WTC11 (cell line): ENCODE data around the gene LARP1.

ENCODE experiments used
- CREB1 ChIP-seq: sonication (generic); formaldehyde crosslinking; IDR thresholded peaks from 2 replicates; pipeline ENCODE4 v1.8.0; 2023; ENCODE audit warnings: mild to moderate bottlenecking, missing genetic modification reagents
- FOXK1 ChIP-seq: sonication (generic); formaldehyde crosslinking; IDR thresholded peaks from 2 replicates; pipeline ENCODE4 v1.8.0; 2022; ENCODE audit warnings: mild to moderate bottlenecking, moderate library complexity, missing genetic modification reagents
- GABPB1 ChIP-seq: sonication (generic); formaldehyde crosslinking; IDR thresholded peaks from 2 replicates; pipeline ENCODE4 v1.8.1; 2023; ENCODE audit warnings: mild to moderate bottlenecking, missing genetic modification reagents
- MYBL2 ChIP-seq: sonication (generic); formaldehyde crosslinking; IDR thresholded peaks from 2 replicates; pipeline ENCODE4 v1.8.1; 2023; ENCODE audit warnings: mild to moderate bottlenecking, moderate library complexity, missing genetic modification reagents
- NFE2L1 ChIP-seq: sonication (generic); formaldehyde crosslinking; IDR thresholded peaks from 2 replicates; pipeline ENCODE4 v1.8.1; 2023; ENCODE audit warnings: missing genetic modification reagents
- NFYB ChIP-seq: sonication (generic); formaldehyde crosslinking; conservative IDR thresholded peaks from 2 replicates; pipeline ENCODE4 v1.8.0; 2022; ENCODE audit warnings: low read depth, missing genetic modification reagents
- NR3C1 ChIP-seq: sonication (generic); formaldehyde crosslinking; conservative IDR thresholded peaks from 2 replicates; pipeline ENCODE4 v1.8.1; 2023; ENCODE audit warnings: low read depth, mild to moderate bottlenecking, missing genetic modification reagents
- SMAD3 ChIP-seq: sonication (generic); formaldehyde crosslinking; IDR thresholded peaks from 2 replicates; pipeline ENCODE4 v1.8.0; 2022; ENCODE audit warnings: missing genetic modification reagents, mild to moderate bottlenecking, borderline replicate concordance
- SP1 ChIP-seq: sonication (generic); formaldehyde crosslinking; conservative IDR thresholded peaks from 2 replicates; pipeline ENCODE4 v1.8.1; 2022; ENCODE audit warnings: missing genetic modification reagents
- TEAD4 ChIP-seq: sonication (generic); formaldehyde crosslinking; IDR thresholded peaks from 2 replicates; pipeline ENCODE4 v1.8.0; 2022; ENCODE audit warnings: mild to moderate bottlenecking, missing genetic modification reagents
- TF ChIP-seq, protein P1 (sequence below): sonication (generic); formaldehyde crosslinking; IDR thresholded peaks from 2 replicates; pipeline ENCODE4 v1.8.1; 2023; ENCODE audit warnings: mild to moderate bottlenecking, missing genetic modification reagents, moderate library complexity
- TF ChIP-seq, protein P2 (sequence below): fragments of 200-600 bp; IDR thresholded peaks from 2 replicates; pipeline ENCODE4 v1.8.0; 2022; ENCODE audit warnings: antibody characterized with exemption

DNA sequence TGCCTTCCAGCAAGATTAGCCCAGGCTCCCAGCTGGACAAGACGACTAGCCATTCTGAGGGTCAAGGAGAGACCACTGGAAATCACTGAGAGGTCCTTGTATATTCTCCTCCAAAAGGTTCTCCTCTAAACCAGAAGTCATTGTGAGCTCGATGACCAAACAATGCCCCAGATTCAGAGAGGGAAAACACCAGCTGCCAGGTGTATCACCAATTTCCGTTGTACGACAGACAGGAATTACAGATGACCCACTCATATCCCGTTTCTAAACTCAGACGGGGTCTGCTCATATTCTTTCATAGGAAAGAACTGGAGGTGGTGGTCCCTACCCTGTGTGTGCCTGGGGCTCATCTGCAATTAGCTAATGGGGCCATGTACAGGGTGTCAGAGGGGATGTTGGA, 81.0 kb downstream of the LARP1 start:
- TF ChIP-seq, protein P1, sequence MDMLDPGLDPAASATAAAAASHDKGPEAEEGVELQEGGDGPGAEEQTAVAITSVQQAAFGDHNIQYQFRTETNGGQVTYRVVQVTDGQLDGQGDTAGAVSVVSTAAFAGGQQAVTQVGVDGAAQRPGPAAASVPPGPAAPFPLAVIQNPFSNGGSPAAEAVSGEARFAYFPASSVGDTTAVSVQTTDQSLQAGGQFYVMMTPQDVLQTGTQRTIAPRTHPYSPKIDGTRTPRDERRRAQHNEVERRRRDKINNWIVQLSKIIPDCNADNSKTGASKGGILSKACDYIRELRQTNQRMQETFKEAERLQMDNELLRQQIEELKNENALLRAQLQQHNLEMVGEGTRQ (CRISPR knock-in tag), result no peak
- TF ChIP-seq, protein P2, sequence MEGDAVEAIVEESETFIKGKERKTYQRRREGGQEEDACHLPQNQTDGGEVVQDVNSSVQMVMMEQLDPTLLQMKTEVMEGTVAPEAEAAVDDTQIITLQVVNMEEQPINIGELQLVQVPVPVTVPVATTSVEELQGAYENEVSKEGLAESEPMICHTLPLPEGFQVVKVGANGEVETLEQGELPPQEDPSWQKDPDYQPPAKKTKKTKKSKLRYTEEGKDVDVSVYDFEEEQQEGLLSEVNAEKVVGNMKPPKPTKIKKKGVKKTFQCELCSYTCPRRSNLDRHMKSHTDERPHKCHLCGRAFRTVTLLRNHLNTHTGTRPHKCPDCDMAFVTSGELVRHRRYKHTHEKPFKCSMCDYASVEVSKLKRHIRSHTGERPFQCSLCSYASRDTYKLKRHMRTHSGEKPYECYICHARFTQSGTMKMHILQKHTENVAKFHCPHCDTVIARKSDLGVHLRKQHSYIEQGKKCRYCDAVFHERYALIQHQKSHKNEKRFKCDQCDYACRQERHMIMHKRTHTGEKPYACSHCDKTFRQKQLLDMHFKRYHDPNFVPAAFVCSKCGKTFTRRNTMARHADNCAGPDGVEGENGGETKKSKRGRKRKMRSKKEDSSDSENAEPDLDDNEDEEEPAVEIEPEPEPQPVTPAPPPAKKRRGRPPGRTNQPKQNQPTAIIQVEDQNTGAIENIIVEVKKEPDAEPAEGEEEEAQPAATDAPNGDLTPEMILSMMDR, result no peak
- TF ChIP-seq FOXK1 (CRISPR knock-in tag), result no peak
- no peak for TF ChIP-seq NR3C1 (CRISPR knock-in tag)
- no peak for TF ChIP-seq MYBL2 (CRISPR knock-in tag)
- no peak for TF ChIP-seq TEAD4 (CRISPR knock-in tag)
- no peak for TF ChIP-seq SMAD3 (CRISPR knock-in tag)
- no peak for TF ChIP-seq SP1 (CRISPR knock-in tag)
- no peak for TF ChIP-seq CREB1
- no peak for TF ChIP-seq NFYB (CRISPR knock-in tag)
- no peak for TF ChIP-seq NFE2L1 (CRISPR knock-in tag)
- no peak for TF ChIP-seq GABPB1 (CRISPR knock-in tag)
